ENCODE data around the gene CNN2. TPM values are rescaled to one million over a fixed set of nuclear protein-coding genes. Genes with fewer than 3 reads are reported as not detected.

Gene CNN2
- total RNA-seq, 2 experiments from 2014 or later = 295 to 296 TPM

DNA sequence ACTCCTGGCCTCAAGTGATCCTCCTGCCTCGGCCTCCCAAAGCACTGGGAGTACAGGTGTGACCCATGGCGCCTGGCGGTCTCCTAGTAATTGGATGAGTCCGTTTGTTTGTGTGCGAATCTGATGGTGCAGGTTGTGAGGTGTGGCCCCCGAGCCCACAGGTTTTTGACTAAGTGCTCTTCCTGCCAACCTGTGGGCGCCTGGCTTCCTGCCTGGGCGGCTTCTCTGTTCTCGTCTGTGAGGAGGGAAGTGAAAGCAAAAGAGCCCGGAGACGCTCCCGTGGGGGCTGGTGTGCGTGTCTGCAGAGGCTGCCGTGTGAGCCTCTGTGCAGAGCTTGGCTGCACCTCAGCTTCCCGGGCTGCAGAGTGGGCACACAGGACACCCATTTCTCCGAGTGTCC, 50.5 kb downstream of the CNN2 start:
- H3K9me3 Mint-ChIP-seq (ENCODE audit: low read depth) = no peaks in the 10 kb centered on the region
- DNase-seq (peak; percentile 99), ATAC-seq (peak; percentile 83)
- CTCF ChIA-PET = interaction anchor here (0.8 to 8.9 kb wide), 10 partner anchors 10 to 782 kb away, joined by 3 to 108 read pairs (median 4); partner anchors contain the start of genes ARHGAP45, CNN2 and RNF126
- H3K36me3 Mint-ChIP-seq = peaks cover 59% of the 10 kb centered on the region
- H3K27ac Mint-ChIP-seq = peak overlapping the region; percentile 93
- peak overlapping the region; percentile 84 for H3K4me3 Mint-ChIP-seq
- no peaks in the 10 kb centered on the region for H3K27me3 Mint-ChIP-seq
- H3K4me1 Mint-ChIP-seq = peaks cover 67% of the 10 kb centered on the region

DNA sequence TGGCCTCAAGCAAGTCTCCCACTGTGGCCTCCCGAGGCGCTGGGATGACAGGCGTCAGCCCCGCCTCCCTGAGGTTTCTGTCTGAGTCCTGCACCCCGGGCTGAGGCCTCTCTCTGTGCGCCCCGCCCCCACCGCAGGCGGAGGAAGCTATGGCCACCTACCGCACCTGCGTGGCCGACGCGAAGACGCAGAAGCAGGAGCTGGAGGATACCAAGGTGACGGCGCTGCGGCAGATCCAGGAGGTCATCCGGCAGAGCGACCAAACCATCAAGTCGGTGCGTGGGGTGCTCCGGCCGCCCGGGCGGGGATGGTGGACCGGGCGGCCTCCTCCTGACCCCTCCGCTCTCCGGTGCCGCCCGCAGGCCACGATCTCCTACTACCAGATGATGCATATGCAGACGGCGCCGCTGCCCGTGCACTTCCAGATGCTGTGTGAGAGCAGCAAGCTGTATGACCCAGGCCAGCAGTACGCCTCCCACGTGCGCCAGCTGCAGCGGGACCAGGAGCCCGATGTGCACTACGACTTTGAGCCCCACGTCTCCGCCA, 53.2 kb downstream of the CNN2 start:
- Mint-ChIP-seq H3K9me3 (ENCODE audit: low read depth) (no peaks in the 10 kb centered on the region), H3K27ac (peak overlapping the region; percentile 93), H3K4me3 (peak overlapping the region; percentile 84), H3K36me3 (peaks cover 60% of the 10 kb centered on the region), H3K27me3 (no peaks in the 10 kb centered on the region), H3K4me1 (peaks cover 59% of the 10 kb centered on the region)
- CTCF ChIA-PET = interaction anchor here (0.7 to 8.9 kb wide), 7 partner anchors 11 to 187 kb away, joined by 3 to 108 read pairs (median 8); partner anchors contain the start of gene ARHGAP45
- DNase-seq (peak; percentile 93), ATAC-seq (peak; percentile 8)

DNA sequence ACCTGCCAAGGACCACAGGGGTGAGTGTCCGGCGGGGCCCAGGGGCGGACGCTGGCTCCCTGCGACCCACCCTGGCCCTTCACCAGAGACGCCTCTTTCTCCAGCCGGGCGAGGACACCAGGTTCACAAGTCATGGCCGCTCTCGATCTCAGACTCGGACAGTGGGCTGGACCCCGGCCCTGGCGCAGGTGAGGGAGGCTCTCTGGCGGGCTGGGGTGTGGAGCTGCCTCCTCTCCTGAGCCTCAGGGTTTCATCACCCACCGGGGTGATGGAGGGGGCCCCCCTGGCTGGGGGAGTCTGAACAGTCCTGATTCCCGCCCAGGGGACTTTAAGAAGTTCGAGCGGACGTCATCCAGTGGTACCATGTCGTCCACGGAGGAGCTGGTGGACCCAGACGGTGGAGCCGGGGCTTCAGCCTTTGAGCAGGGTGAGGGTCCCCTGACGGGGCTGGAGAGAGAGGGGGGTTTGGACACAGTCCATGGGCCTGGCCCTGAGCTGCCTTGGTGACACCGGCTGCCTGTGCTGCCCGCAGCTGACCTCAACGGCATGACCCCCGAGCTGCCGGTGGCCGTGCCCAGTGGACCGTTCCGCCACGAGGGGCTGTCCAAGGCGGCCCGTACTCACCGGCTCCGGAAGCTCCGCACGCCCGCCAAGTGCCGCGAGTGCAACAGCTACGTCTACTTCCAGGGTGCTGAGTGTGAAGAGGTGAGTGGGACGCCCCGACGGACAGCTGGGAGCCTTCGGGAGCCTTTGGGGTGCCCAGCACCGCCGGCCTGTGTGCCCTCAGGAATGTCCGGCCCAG, 54.2 kb downstream of the CNN2 start:
- Mint-ChIP-seq H3K27ac (no peak overlapping the region), H3K4me3 (no peak overlapping the region), H3K4me1 (peaks cover 61% of the 10 kb centered on the region), H3K9me3 (ENCODE audit: low read depth) (no peaks in the 10 kb centered on the region), H3K36me3 (peaks cover 66% of the 10 kb centered on the region), H3K27me3 (no peaks in the 10 kb centered on the region)
- ATAC-seq (no peak), DNase-seq (no peak)
- CTCF ChIA-PET = interaction anchor here (0.8 to 8.9 kb wide), 8 partner anchors 10 to 186 kb away, joined by 3 to 108 read pairs (median 7); partner anchors contain the start of gene ARHGAP45

DNA sequence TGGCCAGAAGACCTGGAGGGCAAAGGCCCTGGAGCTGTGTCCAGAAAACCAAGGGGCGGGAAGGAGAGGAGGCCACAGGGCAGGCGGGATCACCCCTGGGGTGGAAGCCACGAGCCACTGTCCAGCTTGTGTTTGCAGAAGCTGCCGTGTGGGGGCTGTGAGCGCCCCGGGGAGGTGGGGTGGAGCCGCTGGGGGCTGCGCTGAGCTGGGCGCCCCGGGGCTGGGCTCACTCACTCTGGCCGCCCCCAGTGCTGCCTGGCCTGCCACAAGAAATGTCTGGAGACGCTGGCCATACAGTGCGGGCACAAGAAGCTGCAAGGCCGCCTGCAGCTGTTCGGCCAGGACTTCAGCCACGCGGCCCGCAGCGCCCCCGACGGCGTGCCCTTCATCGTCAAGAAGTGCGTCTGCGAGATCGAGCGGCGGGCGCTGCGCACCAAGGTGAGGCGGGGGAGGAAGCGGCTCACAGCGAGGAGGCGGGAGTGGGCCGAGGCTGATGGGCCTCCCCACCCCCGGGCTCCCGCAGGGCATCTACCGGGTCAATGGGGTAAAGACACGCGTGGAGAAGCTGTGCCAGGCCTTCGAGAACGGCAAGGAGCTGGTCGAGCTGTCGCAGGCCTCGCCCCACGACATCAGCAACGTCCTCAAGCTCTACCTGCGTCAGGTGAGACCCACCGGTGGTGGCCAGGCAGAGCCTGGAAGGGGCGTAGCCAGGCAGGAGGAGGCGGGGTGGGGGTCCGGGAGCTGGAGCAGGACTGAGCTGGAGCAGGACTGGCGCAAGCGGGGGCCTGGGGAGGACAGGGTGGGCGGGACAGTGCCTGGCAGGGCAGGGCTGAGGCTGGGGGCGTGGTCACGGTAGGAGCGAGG, 55.1 kb downstream of the CNN2 start:
- no peak overlapping the region for H3K4me3 Mint-ChIP-seq
- H3K27me3 Mint-ChIP-seq = no peaks in the 10 kb centered on the region
- CTCF ChIA-PET = interaction anchor here (0.8 to 8.9 kb wide), 5 partner anchors 9 to 163 kb away, joined by 3 to 108 read pairs (median 5); partner anchors contain the start of gene ARHGAP45
- DNase-seq = no peak
- H3K27ac Mint-ChIP-seq = no peak overlapping the region
- ATAC-seq = no peak
- peaks cover 60% of the 10 kb centered on the region for H3K36me3 Mint-ChIP-seq
- no peaks in the 10 kb centered on the region for H3K9me3 Mint-ChIP-seq (ENCODE audit: low read depth)
- H3K4me1 Mint-ChIP-seq = peaks cover 58% of the 10 kb centered on the region

DNA sequence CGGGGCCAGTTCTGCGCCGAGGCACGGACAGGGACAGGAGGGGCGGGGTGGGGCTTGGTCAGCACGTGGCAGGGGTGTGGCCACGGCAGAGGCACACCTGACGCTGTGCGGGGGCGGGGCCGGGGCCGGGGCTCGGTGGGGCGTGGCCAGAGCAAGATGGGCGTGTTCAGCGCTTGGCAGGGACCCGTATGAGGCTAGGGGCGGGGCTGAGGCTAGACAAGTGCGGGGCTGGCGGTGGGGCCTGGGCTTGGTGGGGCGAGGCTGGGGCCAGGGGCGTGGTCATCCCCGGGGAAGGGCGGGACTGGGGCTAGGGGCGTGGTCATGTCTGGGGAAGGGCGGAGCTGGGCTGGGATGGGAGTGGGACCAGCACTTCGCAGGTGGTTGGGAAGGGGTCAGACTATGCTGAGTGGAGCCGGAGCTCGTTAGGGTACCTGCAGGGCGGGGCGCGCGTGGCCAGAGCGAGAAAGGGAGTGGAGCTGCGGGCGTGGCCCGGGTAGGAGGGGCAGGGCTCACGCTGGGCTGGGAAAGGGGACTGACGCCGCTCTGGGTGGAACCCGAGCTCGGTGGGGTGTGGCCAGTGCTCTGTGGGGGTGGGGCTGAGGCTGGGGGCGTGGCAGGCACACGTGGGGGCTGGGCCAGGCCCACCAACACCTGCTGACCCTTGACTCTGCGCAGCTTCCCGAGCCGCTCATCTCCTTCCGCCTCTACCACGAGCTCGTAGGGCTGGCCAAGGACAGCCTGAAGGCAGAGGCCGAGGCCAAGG, 55.9 kb downstream of the CNN2 start:
- DNase-seq (peak; percentile 96), ATAC-seq (peak; percentile 75)
- H3K4me3 Mint-ChIP-seq = no peak overlapping the region
- peak overlapping the region; percentile 80 for H3K27ac Mint-ChIP-seq
- no peaks in the 10 kb centered on the region for H3K9me3 Mint-ChIP-seq (ENCODE audit: low read depth)
- CTCF ChIA-PET = interaction anchor here (0.7 to 8.9 kb wide), 3 partner anchors 8 to 22 kb away, joined by 3 to 108 read pairs (median 6); partner anchors contain the start of genes ARHGAP45 and GPX4
- no peaks in the 10 kb centered on the region for H3K27me3 Mint-ChIP-seq
- H3K36me3 Mint-ChIP-seq = peaks cover 56% of the 10 kb centered on the region
- peaks cover 55% of the 10 kb centered on the region for H3K4me1 Mint-ChIP-seq

DNA sequence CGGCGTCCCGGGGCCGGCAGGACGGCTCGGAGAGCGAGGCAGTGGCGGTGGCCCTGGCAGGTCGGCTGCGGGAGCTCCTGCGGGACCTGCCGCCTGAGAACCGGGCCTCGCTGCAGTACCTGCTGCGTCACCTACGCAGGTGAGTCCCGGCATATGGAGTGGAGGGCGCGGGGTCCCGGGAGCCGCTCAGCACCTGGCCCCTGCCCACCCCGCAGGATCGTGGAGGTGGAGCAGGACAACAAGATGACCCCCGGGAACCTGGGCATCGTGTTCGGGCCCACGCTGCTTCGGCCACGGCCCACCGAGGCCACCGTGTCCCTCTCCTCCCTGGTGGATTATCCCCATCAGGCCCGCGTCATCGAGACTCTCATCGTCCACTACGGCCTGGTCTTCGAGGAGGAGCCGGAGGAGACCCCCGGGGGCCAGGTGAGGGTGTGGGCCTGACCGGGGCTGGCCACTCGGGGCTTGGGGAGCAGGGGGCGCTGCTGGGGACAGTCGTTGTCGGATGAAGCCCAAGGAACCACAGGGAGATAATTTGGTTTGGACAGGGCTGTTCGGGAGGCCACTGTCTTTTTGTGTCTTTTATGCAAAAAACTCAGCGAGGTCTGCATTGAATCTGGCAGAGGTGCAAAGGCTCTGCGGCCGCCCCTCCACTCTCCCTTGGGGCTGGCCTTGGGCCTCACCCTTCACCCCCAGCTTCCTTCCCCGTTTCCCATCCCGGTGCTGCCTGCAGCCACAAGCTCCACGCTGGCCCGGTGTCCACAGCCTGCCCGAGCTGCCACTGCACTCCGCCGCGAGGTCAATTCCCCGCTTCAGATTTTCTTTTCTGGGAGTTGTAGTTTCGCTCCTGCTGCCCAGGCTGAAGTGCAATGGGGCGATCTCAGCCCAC, 56.8 kb downstream of the CNN2 start:
- CTCF ChIA-PET = interaction anchor here (0.6 to 8.9 kb wide), 5 partner anchors 11 to 21 kb away, joined by 3 to 108 read pairs (median 3); partner anchors contain the start of genes ARHGAP45 and GPX4
- DNase-seq (no peak), ATAC-seq (no peak)
- no peak overlapping the region for H3K4me3 Mint-ChIP-seq
- no peaks in the 10 kb centered on the region for H3K27me3 Mint-ChIP-seq
- no peak overlapping the region for H3K27ac Mint-ChIP-seq
- H3K4me1 Mint-ChIP-seq = peaks cover 56% of the 10 kb centered on the region
- H3K9me3 Mint-ChIP-seq (ENCODE audit: low read depth) = no peaks in the 10 kb centered on the region
- peaks cover 55% of the 10 kb centered on the region for H3K36me3 Mint-ChIP-seq

DNA sequence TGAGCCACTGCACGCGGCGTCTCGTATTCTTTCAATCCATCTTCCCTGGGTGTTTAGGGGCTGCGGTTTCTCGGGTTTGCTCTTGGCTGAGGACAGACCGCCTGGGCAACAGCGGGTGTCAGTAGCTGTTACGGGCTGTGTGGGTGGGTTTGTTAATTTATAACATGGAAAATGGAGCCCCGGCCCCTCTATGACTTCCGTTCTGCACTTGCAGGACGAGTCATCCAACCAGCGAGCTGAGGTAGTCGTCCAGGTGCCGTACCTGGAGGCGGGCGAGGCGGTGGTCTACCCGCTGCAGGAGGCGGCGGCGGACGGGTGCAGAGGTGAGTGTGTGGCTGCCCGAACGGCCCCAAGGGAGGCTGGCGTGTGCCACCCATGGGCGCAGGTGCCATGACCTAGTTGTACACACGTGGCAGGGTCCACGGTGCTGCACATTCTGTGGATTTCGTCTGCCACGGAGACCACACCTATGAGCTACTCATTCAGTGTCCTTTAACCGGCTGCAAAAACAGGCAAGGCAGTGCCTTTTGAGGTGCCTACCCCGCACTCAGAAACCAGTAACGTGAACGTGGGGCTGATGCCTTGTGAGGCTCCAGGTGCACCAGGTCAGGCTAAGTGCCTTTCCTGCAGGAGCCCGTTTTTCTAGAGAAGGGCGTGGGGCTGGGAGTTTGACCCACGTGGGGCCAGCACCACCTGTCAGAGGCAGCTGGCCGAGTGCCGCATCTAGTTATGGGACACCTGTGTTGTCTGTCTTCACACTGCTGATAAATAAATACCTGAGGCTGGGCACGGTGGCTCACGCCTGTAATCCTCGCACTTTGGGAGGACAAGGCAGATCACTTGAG, 57.8 kb downstream of the CNN2 start:
- peaks cover 51% of the 10 kb centered on the region for H3K36me3 Mint-ChIP-seq

DNA sequence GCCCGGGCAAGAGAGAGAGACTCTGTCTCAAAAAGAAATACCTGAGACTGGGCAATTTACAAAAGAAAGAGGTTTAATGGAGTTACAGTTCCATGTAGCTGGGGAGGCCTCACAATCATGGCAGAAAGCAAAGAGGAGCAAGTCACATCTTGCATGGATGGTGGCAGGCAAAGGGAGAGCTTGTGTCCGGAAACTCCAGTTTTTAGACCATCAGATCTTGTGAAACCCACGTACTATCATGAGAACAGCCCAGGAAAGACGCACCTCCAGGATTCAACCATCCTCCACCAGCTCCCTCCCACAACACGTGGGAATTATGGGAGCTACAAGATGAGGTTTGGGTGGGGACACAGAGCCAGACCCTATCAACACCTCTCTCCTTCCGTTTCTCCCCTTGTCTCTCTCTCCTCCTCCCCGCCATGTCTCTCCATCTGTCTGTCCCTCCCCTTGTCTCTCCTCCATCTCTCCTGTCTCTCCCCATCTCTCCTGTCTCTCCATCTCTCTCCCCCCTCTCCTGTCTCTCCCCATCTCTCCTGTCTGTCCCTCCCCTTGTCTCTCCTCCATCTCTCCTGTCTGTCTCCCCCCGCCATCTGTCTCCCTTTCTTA, 58.7 kb downstream of the CNN2 start:
- DNase-seq (no peak), ATAC-seq (no peak)
- Mint-ChIP-seq H3K4me1 (peaks cover 57% of the 10 kb centered on the region), H3K9me3 (ENCODE audit: low read depth) (no peaks in the 10 kb centered on the region), H3K4me3 (no peak overlapping the region), H3K36me3 (peaks cover 42% of the 10 kb centered on the region), H3K27me3 (no peaks in the 10 kb centered on the region), H3K27ac (peak overlapping the region; percentile 25)
- CTCF ChIA-PET = interaction anchor here (1.0 to 6.9 kb wide), 4 partner anchors 9 to 48 kb away, joined by 3 to 64 read pairs (median 5); partner anchors contain the start of gene ARHGAP45

More for the DNA sequence above, 57.8 kb downstream of the CNN2 start:
- no peak for DNase-seq
- Mint-ChIP-seq H3K27me3 (no peaks in the 10 kb centered on the region), H3K4me3 (no peak overlapping the region), H3K4me1 (peaks cover 61% of the 10 kb centered on the region), H3K9me3 (ENCODE audit: low read depth) (no peaks in the 10 kb centered on the region), H3K27ac (peak overlapping the region; percentile 25)
- no peak for ATAC-seq
- CTCF ChIA-PET = interaction anchor here (1.1 to 3.2 kb wide), 3 partner anchors 9 to 19 kb away, joined by 3 to 6 read pairs (median 4); no protein-coding TSS in a partner anchor

DNA sequence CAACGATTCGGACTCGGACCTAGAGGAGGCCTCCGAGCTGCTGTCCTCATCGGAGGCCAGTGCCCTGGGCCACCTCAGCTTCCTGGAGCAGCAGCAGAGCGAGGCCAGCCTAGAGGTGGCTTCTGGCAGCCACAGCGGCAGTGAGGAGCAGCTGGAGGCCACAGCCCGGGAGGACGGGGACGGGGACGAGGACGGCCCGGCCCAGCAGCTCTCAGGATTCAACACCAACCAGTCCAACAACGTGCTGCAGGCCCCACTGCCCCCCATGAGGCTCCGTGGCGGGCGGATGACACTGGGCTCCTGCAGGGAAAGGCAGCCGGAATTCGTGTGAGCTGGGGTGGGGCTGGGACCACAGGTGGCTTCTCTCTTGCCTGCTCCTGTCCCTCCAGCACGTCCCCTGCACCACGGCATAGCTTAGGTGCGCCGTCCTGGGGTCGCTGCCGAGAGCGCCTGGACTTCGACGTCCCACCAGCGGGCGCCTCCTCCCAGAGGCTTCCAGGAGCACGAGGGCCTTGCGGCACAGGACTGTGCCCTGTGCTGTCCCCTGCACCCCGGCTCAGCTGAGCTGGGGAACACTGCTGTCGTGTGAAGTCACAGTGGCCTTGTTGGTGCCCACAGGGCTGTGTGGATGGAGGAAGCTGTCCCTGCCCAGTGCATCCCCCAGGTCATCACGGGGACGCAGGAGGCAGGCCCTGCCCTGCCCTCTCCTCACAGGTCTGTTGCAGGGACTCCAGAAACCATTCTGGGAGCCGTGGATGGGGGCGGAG, 59.5 kb downstream of the CNN2 start:
- no peak for DNase-seq
- Mint-ChIP-seq H3K36me3 (peaks cover 36% of the 10 kb centered on the region), H3K9me3 (ENCODE audit: low read depth) (no peaks in the 10 kb centered on the region), H3K4me1 (peaks cover 55% of the 10 kb centered on the region), H3K27me3 (no peaks in the 10 kb centered on the region), H3K27ac (no peak overlapping the region), H3K4me3 (no peak overlapping the region)
- CTCF ChIA-PET = interaction anchor here (1.0 to 6.9 kb wide), 6 partner anchors 8 to 55 kb away, joined by 3 to 64 read pairs (median 4); partner anchors contain the start of gene ARHGAP45
- no peak for ATAC-seq

DNA sequence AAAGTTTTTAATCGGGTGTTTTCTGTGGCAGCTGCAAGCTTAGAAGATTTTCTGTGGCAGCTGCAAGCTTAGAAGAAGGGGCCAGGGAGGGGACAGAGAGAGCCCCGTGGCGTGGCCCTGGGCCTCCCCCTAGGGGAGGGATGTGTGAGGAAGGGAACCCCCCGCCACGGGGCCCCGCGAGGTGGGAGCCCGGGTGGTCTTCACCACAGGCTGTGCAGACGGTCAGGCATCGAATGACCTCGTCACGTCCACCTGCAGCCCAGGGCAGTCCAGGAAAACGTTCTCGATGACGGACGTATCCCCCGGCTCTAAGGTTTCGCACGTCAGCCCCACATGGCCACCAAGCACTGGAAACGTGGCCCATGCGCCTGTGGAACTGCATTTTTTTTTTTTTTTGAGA, 60.2 kb downstream of the CNN2 start:
- peaks cover 53% of the 10 kb centered on the region for H3K4me1 Mint-ChIP-seq
- no peaks in the 10 kb centered on the region for H3K9me3 Mint-ChIP-seq (ENCODE audit: low read depth)
- ATAC-seq = no peak
- peak overlapping the region; percentile 19 for H3K27ac Mint-ChIP-seq
- no peaks in the 10 kb centered on the region for H3K27me3 Mint-ChIP-seq
- peaks cover 31% of the 10 kb centered on the region for H3K36me3 Mint-ChIP-seq
- no peak overlapping the region for H3K4me3 Mint-ChIP-seq
- CTCF ChIA-PET = interaction anchor here (1.0 to 6.9 kb wide), 7 partner anchors 8 to 125 kb away, joined by 3 to 64 read pairs (median 3); partner anchors contain the start of gene ARHGAP45
- DNase-seq = no peak

Measured in activated CD8-positive, alpha-beta memory T cell treated with anti-CD3 and anti-CD28 coated beads, Interleukin-2, amount 10 ng/mL, durations not matched to agents 7 days and 5 days (primary cell).